GM23338 (cell line): ENCODE measurements around the gene COL4A3. TPM values are rescaled to one million over a fixed set of nuclear protein-coding genes. Genes with fewer than 3 reads are reported as not detected.

Experiments
- ATAC-seq: fragments of 200-7000 bp; cut with Tn5 transposase; 3 replicates; pipeline ENCODE4 v1.9.1; 2020
- DNase-seq: peaks from one replicate; pipeline ENCODE4 v3.0.0-alpha.2; 2015; ENCODE audit warnings: low spot score
- H2AFZ ChIP-seq: fragments of 200-600 bp; sonication (generic); 2 replicates; pipeline ENCODE4 v1.8.0; 2016; ENCODE audit warnings: antibody characterized with exemption, mild to moderate bottlenecking, moderate library complexity
- H3F3A ChIP-seq: fragments of 200-600 bp; sonication (generic); replicated peaks from 2 replicates; pipeline ENCODE4 v1.8.0; 2017; ENCODE audit warnings: antibody characterized with exemption, mixed run types, low read depth
- H3K27ac ChIP-seq: fragments of 200-600 bp; sonication (generic); 2 replicates; pipeline ENCODE4 v1.6.1; 2016; ENCODE audit warnings: low read depth
- H3K27me3 ChIP-seq: fragments of 200-600 bp; sonication (generic); 2 replicates; pipeline ENCODE4 v1.8.0; 2016; ENCODE audit warnings: mild to moderate bottlenecking, mixed run types, moderate library complexity; ENCODE audit not compliant: insufficient read depth
- H3K36me3 ChIP-seq: fragments of 200-600 bp; sonication (generic); 2 replicates; pipeline ENCODE4 v1.8.0; 2016; ENCODE audit warnings: mild to moderate bottlenecking; ENCODE audit not compliant: insufficient read depth
- H3K4me1 ChIP-seq: fragments of 200-600 bp; sonication (generic); 2 replicates; pipeline ENCODE4 v1.8.0; 2016; ENCODE audit warnings: mild to moderate bottlenecking, moderate library complexity; ENCODE audit not compliant: insufficient read depth
- H3K4me2 ChIP-seq: fragments of 200-600 bp; sonication (generic); 2 replicates; pipeline ENCODE4 v1.7.1; 2017; ENCODE audit warnings: mixed run types
- H3K4me3 ChIP-seq: fragments of 200-600 bp; sonication (generic); 2 replicates; pipeline ENCODE4 v1.6.1; 2016; ENCODE audit warnings: mixed run types
- H3K79me2 ChIP-seq: fragments of 200-600 bp; sonication (generic); replicated peaks from 2 replicates; pipeline ENCODE4 v1.8.0; 2017; ENCODE audit warnings: mild to moderate bottlenecking; ENCODE audit not compliant: insufficient read depth
- H3K9me2 ChIP-seq: fragments of 200-600 bp; sonication (generic); 2 replicates; pipeline ENCODE4 v1.8.0; 2017; ENCODE audit not compliant: insufficient read depth
- H4K20me1 ChIP-seq: fragments of 200-600 bp; sonication (generic); replicated peaks from 2 replicates; pipeline ENCODE4 v1.8.0; 2017; ENCODE audit warnings: mild to moderate bottlenecking; ENCODE audit not compliant: insufficient read depth
- H3K27ac Mint-ChIP-seq: 2 replicates; pipeline ENCODE4 v1.8.0; 2020; ENCODE audit warnings: inconsistent platforms, mild to moderate bottlenecking, moderate library complexity, mixed read lengths
- H3K27me3 Mint-ChIP-seq: 3 replicates; pipeline ENCODE4 v1.8.0; 2022; ENCODE audit warnings: low read depth, mild to moderate bottlenecking, moderate library complexity, mixed read lengths, inconsistent platforms; ENCODE audit not compliant: insufficient read depth, poor library complexity
- H3K36me3 Mint-ChIP-seq: 3 replicates; pipeline ENCODE4 v1.8.0; 2021; ENCODE audit warnings: low read depth, mild to moderate bottlenecking, inconsistent platforms, moderate library complexity, mixed read lengths
- H3K4me1 Mint-ChIP-seq: 3 replicates; pipeline ENCODE4 v1.8.0; 2020; ENCODE audit warnings: mild to moderate bottlenecking, inconsistent platforms, mixed read lengths
- H3K4me3 Mint-ChIP-seq: 3 replicates; pipeline ENCODE4 v1.8.0; 2021; ENCODE audit warnings: moderate library complexity, mild to moderate bottlenecking, inconsistent platforms, mixed read lengths
- H3K9me3 Mint-ChIP-seq: 3 replicates; pipeline ENCODE4 v1.8.0; 2020; ENCODE audit warnings: moderate library complexity, mild to moderate bottlenecking, inconsistent platforms, mixed read lengths
- EZH2phosphoT487 ChIP-seq: fragments of 200-600 bp; sonication (generic); IDR thresholded peaks from one replicate; pipeline ENCODE4 v1.8.1; 2018; ENCODE audit warnings: antibody characterized with exemption; ENCODE audit not compliant: unreplicated experiment
- STAT1 ChIP-seq: IDR thresholded peaks from one replicate; pipeline ENCODE4 v1.6.1; 2016; ENCODE audit warnings: antibody characterized with exemption; ENCODE audit not compliant: unreplicated experiment
- ZNF114 ChIP-seq: fragments of 250-450 bp; sonication (Bioruptor Pico); IDR thresholded peaks from 2 replicates; pipeline ENCODE4 v1.5.0; 2020; ENCODE audit warnings: mild to moderate bottlenecking, moderate library complexity
- ZNF331 ChIP-seq: fragments of 250-450 bp; sonication (Bioruptor Pico); IDR thresholded peaks from 2 replicates; pipeline ENCODE4 v1.5.0; 2020; ENCODE audit warnings: low read depth, mild to moderate bottlenecking, moderate library complexity
- polyA plus RNA-seq: library from polyadenylated mRNA; unstranded; fragments of >200 nt; fragmentation: Nextera tagmentation; extraction: Ambion mirVana; gene quantifications from 2 replicates; pipeline ENCODE4 v1.2.1, GENCODE V29; 2016
- total RNA-seq: library from RNA; depleted of rRNA; stranded (reverse); fragments of >200 nt; shearing (Covaris generic); gene quantifications from 2 replicates; pipeline ENCODE4 v1.2.3, GENCODE V29; 2014
- TF ChIP-seq, protein P1 (sequence below): IDR thresholded peaks from one replicate; pipeline ENCODE4 v1.6.1; 2018; ENCODE audit warnings: antibody characterized with exemption; ENCODE audit not compliant: unreplicated experiment
- TF ChIP-seq, protein P2 (sequence below): IDR thresholded peaks from 2 replicates; pipeline ENCODE4 v1.6.1; 2016; ENCODE audit warnings: antibody characterized with exemption
- TF ChIP-seq, protein P3 (sequence below): fragments of 250-450 bp; sonication (Bioruptor Pico); IDR thresholded peaks from 2 replicates; pipeline ENCODE4 v1.5.0; 2020; ENCODE audit warnings: mild to moderate bottlenecking, moderate library complexity
- TF ChIP-seq, protein P4 (sequence below), 2 experiments: fragments of 200-600 bp in 1 of 2; sonication (generic) in 1 of 2; conservative IDR thresholded peaks; 2 replicates each; pipeline versions ENCODE4 v1.5.1 to v1.6.1; 2016 to 2017; ENCODE audit warnings: antibody characterized with exemption in 2 of 2, low read depth in 2 of 2, mild to moderate bottlenecking in 2 of 2, moderate library complexity in 1 of 2

COL4A3 gene
- total and polyA plus RNA-seq, 2 experiments from 2014 or later: 1.1 to 3.5 TPM

DNA sequence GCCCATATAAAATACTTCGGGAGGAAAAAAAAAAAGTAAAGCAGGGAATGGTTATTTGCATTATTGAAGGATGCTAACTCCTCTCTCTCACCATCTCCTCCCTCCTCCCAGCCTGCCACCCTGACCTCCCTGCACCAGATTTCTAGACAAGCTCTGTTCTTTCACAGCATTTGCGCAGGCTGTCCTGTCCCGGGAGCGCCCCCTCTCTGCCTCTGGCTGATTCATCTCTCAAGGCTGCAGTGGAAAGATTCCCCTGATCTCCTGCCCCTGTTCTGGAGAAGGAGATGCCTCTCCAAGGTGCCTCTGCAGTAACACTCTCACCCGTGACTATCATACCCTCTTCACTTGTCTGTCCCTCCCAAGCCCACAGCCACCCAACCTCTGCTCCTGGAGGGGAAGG is 38.9 kb upstream of the COL4A3 start:
- H3K36me3 ChIP-seq: no peaks in the 10 kb centered on the region
- no peak overlapping the region for H3K4me3 ChIP-seq
- no peaks in the 10 kb centered on the region for H3K36me3 Mint-ChIP-seq
- peaks cover 7% of the 10 kb centered on the region for H3K27me3 Mint-ChIP-seq
- DNase-seq (peak; percentile 63), ATAC-seq (peak; percentile 79)
- no peak overlapping the region for H3K4me3 Mint-ChIP-seq
- TF ChIP-seq ZNF114 (no peak), ZNF331 (CRISPR knock-in tag) (no peak), STAT1 (no peak), EZH2phosphoT487 (no peak)
- TF ChIP-seq, protein P1, sequence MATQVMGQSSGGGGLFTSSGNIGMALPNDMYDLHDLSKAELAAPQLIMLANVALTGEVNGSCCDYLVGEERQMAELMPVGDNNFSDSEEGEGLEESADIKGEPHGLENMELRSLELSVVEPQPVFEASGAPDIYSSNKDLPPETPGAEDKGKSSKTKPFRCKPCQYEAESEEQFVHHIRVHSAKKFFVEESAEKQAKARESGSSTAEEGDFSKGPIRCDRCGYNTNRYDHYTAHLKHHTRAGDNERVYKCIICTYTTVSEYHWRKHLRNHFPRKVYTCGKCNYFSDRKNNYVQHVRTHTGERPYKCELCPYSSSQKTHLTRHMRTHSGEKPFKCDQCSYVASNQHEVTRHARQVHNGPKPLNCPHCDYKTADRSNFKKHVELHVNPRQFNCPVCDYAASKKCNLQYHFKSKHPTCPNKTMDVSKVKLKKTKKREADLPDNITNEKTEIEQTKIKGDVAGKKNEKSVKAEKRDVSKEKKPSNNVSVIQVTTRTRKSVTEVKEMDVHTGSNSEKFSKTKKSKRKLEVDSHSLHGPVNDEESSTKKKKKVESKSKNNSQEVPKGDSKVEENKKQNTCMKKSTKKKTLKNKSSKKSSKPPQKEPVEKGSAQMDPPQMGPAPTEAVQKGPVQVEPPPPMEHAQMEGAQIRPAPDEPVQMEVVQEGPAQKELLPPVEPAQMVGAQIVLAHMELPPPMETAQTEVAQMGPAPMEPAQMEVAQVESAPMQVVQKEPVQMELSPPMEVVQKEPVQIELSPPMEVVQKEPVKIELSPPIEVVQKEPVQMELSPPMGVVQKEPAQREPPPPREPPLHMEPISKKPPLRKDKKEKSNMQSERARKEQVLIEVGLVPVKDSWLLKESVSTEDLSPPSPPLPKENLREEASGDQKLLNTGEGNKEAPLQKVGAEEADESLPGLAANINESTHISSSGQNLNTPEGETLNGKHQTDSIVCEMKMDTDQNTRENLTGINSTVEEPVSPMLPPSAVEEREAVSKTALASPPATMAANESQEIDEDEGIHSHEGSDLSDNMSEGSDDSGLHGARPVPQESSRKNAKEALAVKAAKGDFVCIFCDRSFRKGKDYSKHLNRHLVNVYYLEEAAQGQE: no peak
- TF ChIP-seq, protein P2, sequence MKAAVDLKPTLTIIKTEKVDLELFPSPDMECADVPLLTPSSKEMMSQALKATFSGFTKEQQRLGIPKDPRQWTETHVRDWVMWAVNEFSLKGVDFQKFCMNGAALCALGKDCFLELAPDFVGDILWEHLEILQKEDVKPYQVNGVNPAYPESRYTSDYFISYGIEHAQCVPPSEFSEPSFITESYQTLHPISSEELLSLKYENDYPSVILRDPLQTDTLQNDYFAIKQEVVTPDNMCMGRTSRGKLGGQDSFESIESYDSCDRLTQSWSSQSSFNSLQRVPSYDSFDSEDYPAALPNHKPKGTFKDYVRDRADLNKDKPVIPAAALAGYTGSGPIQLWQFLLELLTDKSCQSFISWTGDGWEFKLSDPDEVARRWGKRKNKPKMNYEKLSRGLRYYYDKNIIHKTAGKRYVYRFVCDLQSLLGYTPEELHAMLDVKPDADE: no peak
- TF ChIP-seq, protein P3, sequence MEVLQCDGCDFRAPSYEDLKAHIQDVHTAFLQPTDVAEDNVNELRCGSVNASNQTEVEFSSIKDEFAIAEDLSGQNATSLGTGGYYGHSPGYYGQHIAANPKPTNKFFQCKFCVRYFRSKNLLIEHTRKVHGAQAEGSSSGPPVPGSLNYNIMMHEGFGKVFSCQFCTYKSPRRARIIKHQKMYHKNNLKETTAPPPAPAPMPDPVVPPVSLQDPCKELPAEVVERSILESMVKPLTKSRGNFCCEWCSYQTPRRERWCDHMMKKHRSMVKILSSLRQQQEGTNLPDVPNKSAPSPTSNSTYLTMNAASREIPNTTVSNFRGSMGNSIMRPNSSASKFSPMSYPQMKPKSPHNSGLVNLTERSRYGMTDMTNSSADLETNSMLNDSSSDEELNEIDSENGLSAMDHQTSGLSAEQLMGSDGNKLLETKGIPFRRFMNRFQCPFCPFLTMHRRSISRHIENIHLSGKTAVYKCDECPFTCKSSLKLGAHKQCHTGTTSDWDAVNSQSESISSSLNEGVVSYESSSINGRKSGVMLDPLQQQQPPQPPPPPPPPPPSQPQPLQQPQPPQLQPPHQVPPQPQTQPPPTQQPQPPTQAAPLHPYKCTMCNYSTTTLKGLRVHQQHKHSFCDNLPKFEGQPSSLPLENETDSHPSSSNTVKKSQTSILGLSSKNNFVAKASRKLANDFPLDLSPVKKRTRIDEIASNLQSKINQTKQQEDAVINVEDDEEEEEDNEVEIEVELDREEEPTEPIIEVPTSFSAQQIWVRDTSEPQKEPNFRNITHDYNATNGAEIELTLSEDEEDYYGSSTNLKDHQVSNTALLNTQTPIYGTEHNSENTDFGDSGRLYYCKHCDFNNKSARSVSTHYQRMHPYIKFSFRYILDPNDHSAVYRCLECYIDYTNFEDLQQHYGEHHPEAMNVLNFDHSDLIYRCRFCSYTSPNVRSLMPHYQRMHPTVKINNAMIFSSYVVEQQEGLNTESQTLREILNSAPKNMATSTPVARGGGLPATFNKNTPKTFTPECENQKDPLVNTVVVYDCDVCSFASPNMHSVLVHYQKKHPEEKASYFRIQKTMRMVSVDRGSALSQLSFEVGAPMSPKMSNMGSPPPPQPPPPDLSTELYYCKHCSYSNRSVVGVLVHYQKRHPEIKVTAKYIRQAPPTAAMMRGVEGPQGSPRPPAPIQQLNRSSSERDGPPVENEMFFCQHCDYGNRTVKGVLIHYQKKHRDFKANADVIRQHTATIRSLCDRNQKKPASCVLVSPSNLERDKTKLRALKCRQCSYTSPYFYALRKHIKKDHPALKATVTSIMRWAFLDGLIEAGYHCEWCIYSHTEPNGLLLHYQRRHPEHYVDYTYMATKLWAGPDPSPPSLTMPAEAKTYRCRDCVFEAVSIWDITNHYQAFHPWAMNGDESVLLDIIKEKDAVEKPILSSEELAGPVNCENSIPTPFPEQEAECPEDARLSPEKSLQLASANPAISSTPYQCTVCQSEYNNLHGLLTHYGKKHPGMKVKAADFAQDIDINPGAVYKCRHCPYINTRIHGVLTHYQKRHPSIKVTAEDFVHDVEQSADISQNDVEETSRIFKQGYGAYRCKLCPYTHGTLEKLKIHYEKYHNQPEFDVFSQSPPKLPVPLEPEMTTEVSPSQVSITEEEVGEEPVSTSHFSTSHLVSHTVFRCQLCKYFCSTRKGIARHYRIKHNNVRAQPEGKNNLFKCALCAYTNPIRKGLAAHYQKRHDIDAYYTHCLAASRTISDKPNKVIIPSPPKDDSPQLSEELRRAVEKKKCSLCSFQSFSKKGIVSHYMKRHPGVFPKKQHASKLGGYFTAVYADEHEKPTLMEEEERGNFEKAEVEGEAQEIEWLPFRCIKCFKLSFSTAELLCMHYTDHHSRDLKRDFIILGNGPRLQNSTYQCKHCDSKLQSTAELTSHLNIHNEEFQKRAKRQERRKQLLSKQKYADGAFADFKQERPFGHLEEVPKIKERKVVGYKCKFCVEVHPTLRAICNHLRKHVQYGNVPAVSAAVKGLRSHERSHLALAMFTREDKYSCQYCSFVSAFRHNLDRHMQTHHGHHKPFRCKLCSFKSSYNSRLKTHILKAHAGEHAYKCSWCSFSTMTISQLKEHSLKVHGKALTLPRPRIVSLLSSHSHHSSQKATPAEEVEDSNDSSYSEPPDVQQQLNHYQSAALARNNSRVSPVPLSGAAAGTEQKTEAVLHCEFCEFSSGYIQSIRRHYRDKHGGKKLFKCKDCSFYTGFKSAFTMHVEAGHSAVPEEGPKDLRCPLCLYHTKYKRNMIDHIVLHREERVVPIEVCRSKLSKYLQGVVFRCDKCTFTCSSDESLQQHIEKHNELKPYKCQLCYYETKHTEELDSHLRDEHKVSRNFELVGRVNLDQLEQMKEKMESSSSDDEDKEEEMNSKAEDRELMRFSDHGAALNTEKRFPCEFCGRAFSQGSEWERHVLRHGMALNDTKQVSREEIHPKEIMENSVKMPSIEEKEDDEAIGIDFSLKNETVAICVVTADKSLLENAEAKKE: no peak
- TF ChIP-seq, protein P4, sequence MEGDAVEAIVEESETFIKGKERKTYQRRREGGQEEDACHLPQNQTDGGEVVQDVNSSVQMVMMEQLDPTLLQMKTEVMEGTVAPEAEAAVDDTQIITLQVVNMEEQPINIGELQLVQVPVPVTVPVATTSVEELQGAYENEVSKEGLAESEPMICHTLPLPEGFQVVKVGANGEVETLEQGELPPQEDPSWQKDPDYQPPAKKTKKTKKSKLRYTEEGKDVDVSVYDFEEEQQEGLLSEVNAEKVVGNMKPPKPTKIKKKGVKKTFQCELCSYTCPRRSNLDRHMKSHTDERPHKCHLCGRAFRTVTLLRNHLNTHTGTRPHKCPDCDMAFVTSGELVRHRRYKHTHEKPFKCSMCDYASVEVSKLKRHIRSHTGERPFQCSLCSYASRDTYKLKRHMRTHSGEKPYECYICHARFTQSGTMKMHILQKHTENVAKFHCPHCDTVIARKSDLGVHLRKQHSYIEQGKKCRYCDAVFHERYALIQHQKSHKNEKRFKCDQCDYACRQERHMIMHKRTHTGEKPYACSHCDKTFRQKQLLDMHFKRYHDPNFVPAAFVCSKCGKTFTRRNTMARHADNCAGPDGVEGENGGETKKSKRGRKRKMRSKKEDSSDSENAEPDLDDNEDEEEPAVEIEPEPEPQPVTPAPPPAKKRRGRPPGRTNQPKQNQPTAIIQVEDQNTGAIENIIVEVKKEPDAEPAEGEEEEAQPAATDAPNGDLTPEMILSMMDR (conservative IDR thresholded peaks at IDR 0.05; ENCODE audit: low read depth in 2 of 2): peak; percentile 59 to 75
- no peaks in the 10 kb centered on the region for H3K4me1 Mint-ChIP-seq
- H3K9me3 Mint-ChIP-seq: no peaks in the 10 kb centered on the region
- H3K27me3 ChIP-seq: no peaks in the 10 kb centered on the region
- H4K20me1 ChIP-seq: no peaks in the 10 kb centered on the region
- no peak overlapping the region for H2AFZ ChIP-seq
- H3K27ac ChIP-seq: no peak overlapping the region
- no peak overlapping the region for H3K4me2 ChIP-seq
- no peaks in the 10 kb centered on the region for H3F3A ChIP-seq
- no peaks in the 10 kb centered on the region for H3K79me2 ChIP-seq
- no peaks in the 10 kb centered on the region for H3K4me1 ChIP-seq
- no peaks in the 10 kb centered on the region for H3K9me2 ChIP-seq
- no peak overlapping the region for H3K27ac Mint-ChIP-seq
